SH-SY5Y (cell line): ENCODE data around the gene NFATC3.

Source experiments
- GATA2 ChIP-seq: IDR thresholded peaks from 2 replicates; pipeline ENCODE4 v1.6.1; 2011; ENCODE audit warnings: mild to moderate bottlenecking, low read depth, low read length
- GATA3 ChIP-seq: IDR thresholded peaks from 2 replicates; pipeline ENCODE4 v1.6.1; 2011; ENCODE audit warnings: low read depth, mild to moderate bottlenecking, low read length, moderate library complexity

GRCh38 chr16:68206245-68206644 is 121.1 kb downstream of the NFATC3 start:
- no peak for TF ChIP-seq GATA2
- TF ChIP-seq GATA3 = no peak
